Cardiac muscle cell (in vitro differentiated cells and primary cell): ENCODE data around the gene MUC4. TPM values are rescaled to one million over a fixed set of nuclear protein-coding genes. Genes with fewer than 3 reads are reported as not detected.
"Not testable (repeated sequence)": the region's sequence is repeated elsewhere in the genome, so short reads cannot be mapped to it uniquely, and the experiment has no call there.

ENCODE experiments used
- DNase-seq, 2 donors: peaks; one replicate each; pipeline versions ENCODE4 v3.0.0 to v3.0.0-alpha.2; 2010 to 2017; ENCODE audit warnings: low read depth in 1 of 2, low spot score in 1 of 2
- H3K27ac ChIP-seq: fragments of 200-600 bp; sonication (generic); 2 replicates; pipeline ENCODE4 v1.5.1; 2016
- H3K27me3 ChIP-seq: fragments of 200-600 bp; sonication (generic); 2 replicates; pipeline ENCODE4 v1.6.0; 2016; ENCODE audit warnings: control low read depth
- H3K36me3 ChIP-seq: fragments of 200-600 bp; sonication (generic); 2 replicates; pipeline ENCODE4 v1.5.1; 2016; ENCODE audit warnings: control low read depth
- H3K4me1 ChIP-seq: fragments of 200-600 bp; sonication (generic); 2 replicates; pipeline ENCODE4 v1.8.1; 2017; ENCODE audit warnings: low read depth, mild to moderate bottlenecking, mixed run types
- H3K4me3 ChIP-seq: fragments of 200-600 bp; sonication (generic); 2 replicates; pipeline ENCODE4 v1.5.1; 2016; ENCODE audit warnings: mild to moderate bottlenecking
- H3K9me3 ChIP-seq: fragments of 200-600 bp; sonication (generic); 2 replicates; pipeline ENCODE4 v1.5.1; 2017; ENCODE audit warnings: low read depth, mild to moderate bottlenecking, control low read depth
- CTCF ChIP-seq: IDR thresholded peaks from 2 replicates; pipeline ENCODE4 v1.5.1; 2012; ENCODE audit warnings: low read depth, mild to moderate bottlenecking, low read length
- polyA plus RNA-seq: library from polyadenylated mRNA; unstranded; fragments of >200 nt; fragmentation: Nextera tagmentation; extraction: Ambion mirVana; gene quantifications from 2 replicates; pipeline ENCODE4 v1.2.1, GENCODE V29; 2016
- total RNA-seq: library from RNA; depleted of rRNA; stranded (reverse); fragments of >200 nt; gene quantifications from 2 replicates; pipeline ENCODE4 v1.2.3, GENCODE V29; 2016

Gene MUC4
- total and polyA plus RNA-seq, 2 experiments from 2014 or later: 0.16 TPM; not detected in 1

- Histone ChIP-seq H3K27ac (no peak overlapping the region), H3K4me3 (no peak overlapping the region), H3K27me3 (no peaks in the 10 kb centered on the region), H3K4me1 (no peaks in the 10 kb centered on the region), H3K9me3 (no peaks in the 10 kb centered on the region), H3K36me3 (no peaks in the 10 kb centered on the region)
- no peak for DNase-seq
- no peak for TF ChIP-seq CTCF
Measured at GRCh38 chr3:195727606-195728195, 84.0 kb downstream of the MUC4 start.

- H3K27ac ChIP-seq, H3K36me3 ChIP-seq, H3K9me3 ChIP-seq, H3K27me3 ChIP-seq, H3K4me3 ChIP-seq, H3K4me1 ChIP-seq, DNase-seq: not testable (repeated sequence)
Measured at GRCh38 chr3:195725916-195726740, 85.6 kb downstream of the MUC4 start.

GRCh38 chr3:195724363-195724762 is 87.4 kb downstream of the MUC4 start:
- not testable (repeated sequence) for H3K4me1 ChIP-seq, DNase-seq, H3K36me3 ChIP-seq, H3K27ac ChIP-seq, H3K4me3 ChIP-seq, H3K27me3 ChIP-seq, H3K9me3 ChIP-seq

- not testable (repeated sequence) for H3K4me3 ChIP-seq, DNase-seq, H3K27ac ChIP-seq, H3K4me1 ChIP-seq, H3K9me3 ChIP-seq, H3K36me3 ChIP-seq, H3K27me3 ChIP-seq
Measured at GRCh38 chr3:195722996-195723345, 88.8 kb downstream of the MUC4 start.

- not testable (repeated sequence) for H3K36me3 ChIP-seq, H3K27ac ChIP-seq, H3K4me3 ChIP-seq, DNase-seq, H3K4me1 ChIP-seq, H3K27me3 ChIP-seq, H3K9me3 ChIP-seq
Measured at GRCh38 chr3:195722139-195722995, 89.4 kb downstream of the MUC4 start.

- H3K9me3 ChIP-seq, H3K36me3 ChIP-seq, DNase-seq, H3K4me1 ChIP-seq, H3K27ac ChIP-seq, H3K4me3 ChIP-seq, H3K27me3 ChIP-seq: not testable (repeated sequence)
Measured at GRCh38 chr3:195720831-195721506, 90.8 kb downstream of the MUC4 start, which contains the start of gene MUC20. TSS of gene MUC20 (plus strand) at chr3:195720978. CDS start at chr3:195721008, 30 bp downstream.

- not testable (repeated sequence) for DNase-seq, H3K4me3 ChIP-seq, H3K27ac ChIP-seq, H3K4me1 ChIP-seq, H3K27me3 ChIP-seq, H3K36me3 ChIP-seq, H3K9me3 ChIP-seq
Measured at GRCh38 chr3:195719514-195720254, 92.0 kb downstream of the MUC4 start.

GRCh38 chr3:195718477-195718984 is 93.2 kb downstream of the MUC4 start:
- Histone ChIP-seq H3K36me3 (no peaks in the 10 kb centered on the region), H3K27ac (no peak overlapping the region)

More at GRCh38 chr3:195718477-195718984, 93.2 kb downstream of the MUC4 start:
- no peak for DNase-seq
- Histone ChIP-seq H3K9me3 (no peaks in the 10 kb centered on the region), H3K4me3 (no peak overlapping the region), H3K4me1 (no peaks in the 10 kb centered on the region), H3K27me3 (no peaks in the 10 kb centered on the region)
- no peak for TF ChIP-seq CTCF
